NCI-H446 (cell line): ENCODE measurements around the gene MED9.
"Not testable (repeated sequence)": the region's sequence is repeated elsewhere in the genome, so short reads cannot be mapped to it uniquely, and the experiment has no call there.

ENCODE experiments used
- DNase-seq, 2 experiments: peaks; one replicate each; lab custom pipeline; 2025; lab: John Stamatoyannopoulos, UW

The MED9 gene, protein sequence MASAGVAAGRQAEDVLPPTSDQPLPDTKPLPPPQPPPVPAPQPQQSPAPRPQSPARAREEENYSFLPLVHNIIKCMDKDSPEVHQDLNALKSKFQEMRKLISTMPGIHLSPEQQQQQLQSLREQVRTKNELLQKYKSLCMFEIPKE

GRCh38 chr17:17476865-17477467 lies at the start of gene MED9:
TSS of gene MED9 (plus strand) at chr17:17477000. CDS start at chr17:17477042, 42 bp downstream.
- DNase-seq = peak; percentile 86 to 94

DNA sequence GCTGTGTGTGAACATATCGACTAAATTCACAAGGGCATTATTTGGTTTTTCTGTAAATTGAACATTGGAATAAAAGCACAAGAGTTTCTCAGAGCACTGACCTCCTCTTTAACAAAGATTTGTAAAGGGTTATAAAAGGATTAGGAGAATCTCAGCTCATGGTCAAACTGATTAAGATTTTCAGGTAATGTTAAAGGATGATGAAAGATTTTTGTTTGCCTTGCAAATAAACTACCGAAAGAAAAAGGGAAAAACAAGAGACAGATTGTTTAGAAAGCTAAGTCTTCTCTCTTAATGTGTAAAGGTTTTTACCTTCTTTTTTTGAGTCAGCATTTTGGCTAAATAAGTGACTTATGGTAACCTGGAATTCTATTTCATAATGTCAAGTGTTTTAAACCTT lies 47.6 kb upstream of the MED9 start:
- no peak for DNase-seq

GRCh38 chr17:17430924-17431323 lies 45.9 kb upstream of the MED9 start:
- not testable (repeated sequence) for DNase-seq

GRCh38 chr17:17431605-17432004 lies 45.2 kb upstream of the MED9 start:
- DNase-seq = no peak

DNA sequence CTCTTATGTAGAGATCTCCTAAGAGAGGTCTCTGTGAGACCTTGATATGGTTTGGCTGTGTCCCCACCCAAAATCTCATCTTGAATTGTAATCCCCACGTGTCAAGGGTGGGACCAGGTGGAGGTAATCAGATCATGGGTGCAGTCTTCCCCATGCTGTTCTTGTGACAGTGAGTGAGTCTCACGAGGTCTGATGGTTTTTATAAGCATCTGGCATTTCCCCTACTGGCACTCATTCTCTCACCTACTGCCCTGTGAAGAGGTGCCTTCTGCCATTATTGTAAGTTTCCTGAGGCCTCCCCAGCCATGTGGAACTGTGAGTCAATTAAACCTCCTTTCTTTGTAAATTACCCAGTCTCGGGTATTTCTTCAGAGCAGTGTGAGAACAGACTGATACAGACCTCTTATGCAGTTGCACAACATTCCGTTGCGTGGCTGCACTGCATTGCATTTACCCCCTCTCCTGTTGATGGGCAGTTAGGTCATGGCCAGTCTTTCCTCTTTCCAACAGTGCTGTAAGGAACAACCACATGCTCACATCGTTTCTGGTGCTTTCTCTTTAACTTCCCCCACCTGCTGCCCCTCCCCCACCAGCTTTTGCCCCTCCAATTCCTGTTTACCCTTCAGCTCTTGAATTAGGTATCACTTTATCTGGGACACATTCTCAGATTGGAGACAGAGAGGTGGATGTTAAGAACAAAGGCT lies 43.6 kb upstream of the MED9 start:
- DNase-seq = no peak

DNA sequence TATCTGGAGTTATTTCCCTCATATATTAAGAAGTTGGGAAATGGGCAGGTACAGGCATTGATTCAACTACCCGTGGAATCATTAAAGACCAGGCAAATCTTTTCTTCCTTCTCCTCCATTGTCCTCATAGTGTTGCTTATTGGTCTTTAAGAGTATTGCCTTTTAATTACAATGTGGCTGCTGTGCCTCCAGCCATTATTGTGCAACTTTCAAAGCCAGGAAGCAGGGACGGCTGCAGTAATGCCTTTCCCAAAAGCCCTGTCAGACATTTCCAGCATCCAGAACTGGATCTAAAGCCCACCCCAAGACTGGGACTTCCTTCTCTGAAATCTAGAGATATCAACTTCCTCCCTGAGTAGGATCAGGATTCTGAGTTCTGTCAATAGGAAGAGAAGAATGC lies 42.3 kb upstream of the MED9 start:
- DNase-seq = no peak

GRCh38 chr17:17435323-17435722 lies 41.5 kb upstream of the MED9 start:
- DNase-seq = no peak

DNA sequence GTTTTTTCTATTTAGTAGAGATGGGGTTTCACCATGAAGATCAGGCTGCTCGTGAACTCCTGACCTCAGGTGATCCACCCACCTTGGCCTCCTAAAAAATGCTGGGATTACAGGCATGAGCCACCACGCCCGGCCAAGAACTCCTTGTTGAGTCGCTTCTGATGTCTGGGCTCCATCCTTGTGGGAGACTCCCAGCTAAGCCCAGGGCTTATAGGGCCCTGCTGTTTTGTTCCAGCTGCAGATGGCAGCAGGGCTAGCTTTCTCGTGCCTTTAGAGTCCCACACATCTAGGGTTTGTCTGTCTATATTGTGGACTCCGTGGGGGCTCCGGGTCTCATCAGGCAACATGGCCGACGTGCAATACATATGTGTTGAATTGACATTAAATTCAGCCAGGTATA lies 39.3 kb upstream of the MED9 start:
- DNase-seq = no peak

GRCh38 chr17:17437893-17438292 lies 38.9 kb upstream of the MED9 start:
- DNase-seq = no peak

GRCh38 chr17:17440010-17440843 lies 36.6 kb upstream of the MED9 start:
- DNase-seq = peak; percentile 78 to 85

DNA sequence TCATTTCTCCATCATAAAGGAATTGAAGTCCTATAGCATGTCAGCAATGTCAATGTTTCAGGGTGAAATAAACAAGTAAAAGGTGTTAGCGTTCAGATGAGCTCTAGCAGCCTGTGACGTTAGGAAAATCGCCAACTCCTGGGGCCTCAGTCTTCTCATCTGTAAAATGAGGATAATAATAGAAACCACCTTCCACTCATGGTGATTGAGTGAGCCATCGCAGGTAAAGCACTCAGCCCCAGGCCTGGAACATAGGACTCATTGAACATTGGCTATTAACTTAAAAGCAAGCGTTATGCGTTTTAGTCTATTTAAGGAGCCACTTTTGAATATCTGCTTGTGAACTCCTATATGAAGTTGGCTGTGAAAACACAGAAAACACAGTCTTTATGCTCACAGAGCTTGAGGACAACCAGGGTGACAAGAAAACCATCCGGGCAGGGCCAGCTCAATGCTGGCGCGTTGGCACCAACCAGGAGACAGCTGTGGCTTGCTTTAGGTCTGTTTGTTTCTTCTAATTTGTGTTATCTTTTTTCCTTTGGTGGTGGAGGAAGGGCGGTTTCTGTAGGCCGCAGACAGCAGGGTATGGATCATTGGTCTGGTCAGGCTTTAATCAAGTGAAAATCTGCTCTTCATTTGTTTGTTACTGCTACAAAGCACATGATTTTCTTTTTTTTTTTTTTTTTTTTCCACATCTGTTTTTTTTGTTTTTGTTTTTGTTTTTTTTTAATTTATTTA lies 35.7 kb upstream of the MED9 start:
- peak in 1 of 2 experiments; percentile 56 for DNase-seq

- DNase-seq = no peak
Observed at GRCh38 chr17:17443173-17443572, 33.6 kb upstream of the MED9 start.

DNA sequence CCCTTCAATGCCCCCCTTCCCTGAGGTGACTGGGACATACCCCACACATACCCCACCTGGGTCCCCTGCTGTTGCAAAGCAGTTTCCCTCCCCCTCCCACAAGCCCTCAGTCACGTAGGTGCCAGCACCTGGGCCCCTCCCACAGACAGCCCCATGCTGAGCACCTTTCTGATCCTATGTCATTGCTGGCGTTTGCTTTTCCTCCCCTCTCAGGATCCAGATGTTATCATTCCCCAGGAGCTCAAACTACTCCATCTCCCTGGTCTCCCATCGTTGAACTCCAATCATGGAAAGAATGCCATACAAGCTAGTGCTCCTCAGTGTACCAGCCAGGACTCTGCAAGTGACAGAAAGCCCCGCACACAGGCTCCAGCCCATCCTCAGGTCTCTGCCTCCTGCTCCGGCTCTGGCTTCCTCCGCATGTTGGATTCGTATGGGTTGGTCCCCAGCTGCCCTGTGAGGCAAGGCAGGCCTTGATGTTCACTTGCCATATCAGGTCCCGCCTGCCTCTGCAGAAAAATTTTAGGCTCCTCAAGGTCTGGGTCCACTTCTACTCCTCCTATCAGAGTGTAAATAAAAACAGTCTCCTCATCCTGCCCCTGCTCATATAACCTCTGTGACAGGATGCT lies 31.4 kb upstream of the MED9 start:
- no peak for DNase-seq

GRCh38 chr17:17445925-17446665 lies 30.7 kb upstream of the MED9 start:
- no peak for DNase-seq

DNA sequence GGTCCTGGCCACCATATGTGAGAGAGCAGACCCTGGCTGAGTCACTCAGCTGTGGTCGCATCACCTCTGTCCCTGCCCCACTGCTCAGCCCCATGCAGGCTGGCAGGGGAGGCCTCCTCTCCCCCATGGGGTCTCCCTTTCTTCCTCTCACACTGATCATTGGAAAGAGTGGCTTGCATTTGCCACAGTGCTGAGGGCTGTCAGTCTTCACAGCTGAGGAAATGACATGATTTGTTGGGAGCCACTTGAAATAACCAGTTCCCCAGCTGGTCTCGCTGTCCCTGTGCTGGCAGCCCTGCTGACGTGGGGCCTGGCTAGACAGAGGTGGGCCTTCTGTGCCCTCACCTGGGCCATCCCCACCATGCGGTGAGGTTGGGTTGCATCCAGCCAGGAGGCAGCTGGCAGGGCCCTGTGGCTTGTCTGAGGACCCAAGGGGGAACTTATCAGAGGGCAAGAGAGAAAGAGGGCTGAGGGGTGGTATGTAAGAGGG lies 30.1 kb upstream of the MED9 start:
- DNase-seq = no peak

DNA sequence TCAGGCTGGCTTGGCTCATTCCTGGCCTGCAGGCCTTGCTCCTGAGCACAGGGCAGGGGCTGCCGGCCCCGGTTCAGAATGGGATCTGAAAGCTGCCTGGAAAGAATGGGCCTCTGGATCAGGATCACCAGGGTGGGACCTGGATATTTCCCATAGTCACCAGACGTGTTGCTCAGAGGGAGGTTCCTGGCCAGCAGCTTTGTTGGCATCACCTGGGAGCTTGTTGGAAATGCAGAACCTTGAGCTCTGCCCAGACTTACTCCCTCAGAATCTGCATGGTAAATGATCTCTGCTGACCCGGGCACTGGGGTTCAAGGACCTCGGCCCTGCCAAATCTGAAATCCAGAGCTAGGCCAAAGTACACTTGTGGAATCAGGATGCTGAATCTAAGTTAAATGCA lies 29.5 kb upstream of the MED9 start:
- no peak for DNase-seq

DNA sequence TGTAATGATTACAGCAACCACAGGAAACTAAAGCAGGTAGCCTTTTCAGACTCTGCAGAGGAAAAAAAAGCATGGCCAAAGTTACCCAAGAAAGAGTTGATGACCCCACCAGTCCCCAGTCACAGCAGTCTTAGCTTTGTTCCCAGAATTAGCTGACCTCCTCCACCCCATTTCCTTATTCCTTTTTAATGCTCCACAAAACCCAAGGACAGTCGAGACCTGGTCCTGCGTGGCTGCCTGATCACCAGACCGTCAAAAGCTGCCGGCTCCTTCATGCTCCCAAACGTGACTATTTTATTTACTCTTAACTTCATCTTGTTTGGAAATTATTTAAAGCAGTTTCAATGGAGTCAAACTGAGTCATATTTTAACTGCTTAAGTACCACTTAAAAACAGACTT lies 28.7 kb upstream of the MED9 start:
- no peak for DNase-seq

DNA sequence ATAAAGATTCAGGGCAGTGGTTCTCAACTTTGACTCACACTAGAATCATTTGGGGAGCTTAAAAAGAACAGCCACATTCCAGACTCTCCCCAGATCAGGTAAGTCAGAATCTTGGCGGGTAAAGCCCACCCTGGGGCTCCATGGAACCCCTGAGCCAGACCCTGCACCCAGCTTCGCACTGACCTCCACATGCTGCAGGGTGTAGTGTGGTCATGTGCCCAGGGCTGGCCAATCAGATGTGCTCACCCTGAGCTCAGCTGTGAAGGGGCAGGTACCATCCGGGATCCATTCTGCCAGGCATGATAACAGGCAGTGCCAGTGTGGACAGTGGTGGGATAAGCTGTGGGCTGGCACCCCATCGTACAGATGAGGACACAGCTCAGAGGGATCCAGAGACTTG lies 28.1 kb upstream of the MED9 start:
- no peak for DNase-seq

GRCh38 chr17:17453088-17453487 lies 23.7 kb upstream of the MED9 start:
- no peak for DNase-seq

DNA sequence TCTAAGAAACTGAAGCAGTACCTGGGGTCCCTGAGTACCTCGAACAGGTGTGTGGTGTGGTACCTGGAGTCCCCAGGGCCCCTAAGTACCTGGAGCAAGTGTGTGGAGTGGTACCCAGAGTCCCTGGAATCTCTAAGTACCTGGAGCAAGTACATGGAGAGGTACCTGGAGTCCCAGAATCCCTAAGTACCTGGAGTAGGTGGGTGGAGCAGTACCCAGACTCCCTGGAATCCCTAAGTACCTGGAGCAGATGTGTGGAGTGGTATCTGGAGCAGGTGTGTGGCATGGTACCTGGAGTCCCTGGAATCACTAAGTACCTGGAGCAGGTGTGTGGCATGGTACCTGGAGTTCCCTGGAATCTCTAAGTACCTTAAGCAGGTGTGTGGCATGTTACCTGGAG lies 22.5 kb upstream of the MED9 start:
- no peak for DNase-seq

- not testable (repeated sequence) for DNase-seq
Observed at GRCh38 chr17:17454700-17455099, 22.1 kb upstream of the MED9 start.
